Stimulated activated CD8-positive, alpha-beta memory T cell treated with anti-CD3 and anti-CD28 coated beads, Interleukin-12 subunit alpha, Interleukin-12 subunit beta, amount 100 ng/mL, for 4 hours (primary cell): ENCODE data around the gene CMTM8.
"Not testable (repeated sequence)": the region's sequence is repeated elsewhere in the genome, so short reads cannot be mapped to it uniquely, and the experiment has no call there.

Experiments
- DNase-seq: peaks from one replicate; pipeline ENCODE4 v3.0.0-alpha.2; 2020; ENCODE audit warnings: low read depth

CMTM8 gene

DNA sequence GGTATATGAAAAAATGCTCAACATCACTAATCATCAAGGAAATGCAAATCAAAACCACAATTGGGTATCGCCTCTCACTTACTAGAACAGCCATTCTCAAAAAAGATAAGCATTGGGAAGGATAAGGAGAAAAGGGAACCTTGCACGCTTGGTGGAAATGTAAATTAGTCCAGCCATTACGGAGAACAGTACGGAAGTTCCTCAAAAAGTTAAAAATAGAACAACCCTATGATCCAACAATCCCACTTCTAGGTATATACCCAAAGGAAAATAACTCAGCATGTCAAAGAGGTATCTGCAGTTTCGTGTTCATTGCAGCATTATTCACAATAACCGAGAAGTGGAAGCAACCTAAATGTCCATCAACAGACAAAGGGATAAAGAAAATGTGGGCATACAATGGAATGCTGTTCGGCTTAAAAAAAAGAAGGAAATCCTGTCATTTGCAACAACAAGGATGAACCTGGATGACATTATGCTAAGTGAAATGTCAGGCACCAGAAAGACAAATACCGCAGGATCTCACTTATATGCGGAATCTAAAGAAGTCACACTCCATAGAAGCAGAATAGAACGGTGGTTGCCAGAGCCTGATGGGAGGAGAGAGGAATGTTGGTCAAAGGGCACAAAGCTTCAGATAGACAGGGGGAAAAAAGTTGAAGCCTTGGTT, 141.5 kb downstream of the CMTM8 start:
- DNase-seq: no peak

DNA sequence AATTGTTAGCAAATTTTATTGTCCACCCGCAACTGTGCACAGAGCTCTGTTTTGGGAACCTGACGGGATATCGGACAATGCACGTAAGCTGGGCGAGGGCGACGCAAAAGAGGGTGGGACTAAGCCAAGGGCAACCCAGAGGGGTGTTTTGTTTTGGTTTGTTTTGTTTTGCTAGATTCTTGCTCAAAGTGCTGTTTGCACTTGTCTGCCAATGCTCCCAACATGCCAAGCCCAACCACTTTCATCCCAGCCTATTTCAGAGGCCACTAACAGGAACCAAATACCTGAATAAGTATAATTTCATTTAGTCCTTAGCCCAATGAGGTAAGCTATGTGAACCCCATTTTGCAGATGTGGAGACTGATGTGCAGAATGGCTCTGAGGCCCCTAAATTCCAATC, 143.4 kb downstream of the CMTM8 start:
- no peak for DNase-seq

DNA sequence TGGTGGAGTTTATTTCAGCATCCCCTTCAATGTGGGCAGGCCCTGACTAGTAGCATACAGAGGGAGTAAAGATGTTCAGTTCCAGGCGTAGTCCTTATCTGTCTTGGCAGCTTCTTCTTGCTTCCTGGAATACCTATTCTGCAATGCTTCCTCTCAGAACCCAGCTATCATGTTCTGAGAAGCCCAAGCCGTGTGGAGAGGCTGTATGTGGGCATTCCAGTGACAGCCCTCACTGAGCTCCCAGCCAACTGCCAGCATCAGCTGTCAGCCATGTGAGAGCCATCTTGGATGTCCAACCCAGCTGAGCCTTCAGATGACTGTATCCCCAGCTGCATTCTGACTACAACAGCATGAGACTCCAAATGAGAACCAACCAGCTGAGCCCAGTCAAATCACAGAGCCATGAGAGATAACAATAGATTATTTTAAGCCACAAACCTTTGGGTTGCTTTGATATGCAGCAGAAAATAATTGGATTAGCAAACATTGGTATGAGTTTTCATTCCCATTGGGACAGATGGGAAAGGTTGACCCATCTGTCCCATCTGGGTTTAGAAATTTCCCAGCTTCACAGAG, 144.7 kb downstream of the CMTM8 start:
- DNase-seq: no peak

DNA sequence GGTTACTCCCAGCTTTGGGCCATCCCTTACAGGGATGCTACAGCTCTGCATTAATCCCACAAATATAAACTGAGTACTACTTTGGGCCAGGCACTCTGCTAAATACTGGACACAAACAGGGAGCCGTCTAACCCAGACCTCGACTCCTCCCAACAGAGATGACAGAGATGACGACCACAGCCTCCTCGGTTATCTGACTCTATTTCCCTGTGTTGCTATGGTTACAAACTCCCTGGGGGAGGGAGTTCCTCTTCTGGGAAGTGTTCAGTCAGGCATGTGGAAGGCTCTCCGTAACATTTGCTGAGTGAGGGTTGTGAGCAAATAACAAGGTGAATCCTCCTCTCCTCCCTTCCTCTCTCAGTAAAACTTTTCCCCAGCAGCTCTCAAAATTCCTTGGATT, 146.5 kb downstream of the CMTM8 start:
- DNase-seq: no peak

DNA sequence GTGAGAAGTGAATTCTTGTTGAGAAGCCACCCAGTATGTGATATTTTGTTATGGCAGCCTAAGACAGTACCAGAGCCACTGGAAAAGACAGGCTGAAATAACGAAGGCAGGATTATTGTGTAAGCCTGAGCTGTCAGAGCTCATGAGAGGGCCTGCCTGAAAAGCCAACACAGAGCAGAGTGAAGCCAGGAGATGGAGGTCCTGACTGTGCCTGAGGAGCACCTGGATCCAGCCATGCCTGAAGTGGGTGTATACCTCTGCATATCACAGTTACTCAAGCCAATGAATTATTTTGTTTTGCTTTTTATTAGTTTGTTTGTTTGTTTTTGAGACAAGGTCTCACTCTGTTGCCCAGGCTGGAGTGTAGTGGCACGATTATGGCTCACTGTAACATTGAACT, 149.0 kb downstream of the CMTM8 start:
- DNase-seq: no peak

DNA sequence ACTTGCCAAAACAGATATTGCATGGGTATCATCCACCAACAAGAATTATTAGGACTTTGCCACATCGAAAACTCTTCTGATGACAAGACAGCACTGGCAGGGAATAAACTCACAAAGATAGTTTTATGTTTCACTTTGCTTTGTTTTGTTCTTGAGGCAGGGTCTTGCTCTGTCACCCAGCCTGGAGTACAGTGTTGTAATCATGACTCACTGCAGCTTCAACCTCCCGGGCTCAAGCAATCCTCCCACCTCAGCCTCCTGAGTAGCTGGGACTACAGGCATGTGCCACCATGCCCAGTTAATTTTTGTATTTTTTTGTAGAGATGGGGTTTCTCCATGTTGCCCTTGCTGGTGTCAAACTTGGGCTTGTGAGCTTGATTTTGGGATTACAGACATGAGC, 151.1 kb downstream of the CMTM8 start:
- not testable (repeated sequence) for DNase-seq

DNA sequence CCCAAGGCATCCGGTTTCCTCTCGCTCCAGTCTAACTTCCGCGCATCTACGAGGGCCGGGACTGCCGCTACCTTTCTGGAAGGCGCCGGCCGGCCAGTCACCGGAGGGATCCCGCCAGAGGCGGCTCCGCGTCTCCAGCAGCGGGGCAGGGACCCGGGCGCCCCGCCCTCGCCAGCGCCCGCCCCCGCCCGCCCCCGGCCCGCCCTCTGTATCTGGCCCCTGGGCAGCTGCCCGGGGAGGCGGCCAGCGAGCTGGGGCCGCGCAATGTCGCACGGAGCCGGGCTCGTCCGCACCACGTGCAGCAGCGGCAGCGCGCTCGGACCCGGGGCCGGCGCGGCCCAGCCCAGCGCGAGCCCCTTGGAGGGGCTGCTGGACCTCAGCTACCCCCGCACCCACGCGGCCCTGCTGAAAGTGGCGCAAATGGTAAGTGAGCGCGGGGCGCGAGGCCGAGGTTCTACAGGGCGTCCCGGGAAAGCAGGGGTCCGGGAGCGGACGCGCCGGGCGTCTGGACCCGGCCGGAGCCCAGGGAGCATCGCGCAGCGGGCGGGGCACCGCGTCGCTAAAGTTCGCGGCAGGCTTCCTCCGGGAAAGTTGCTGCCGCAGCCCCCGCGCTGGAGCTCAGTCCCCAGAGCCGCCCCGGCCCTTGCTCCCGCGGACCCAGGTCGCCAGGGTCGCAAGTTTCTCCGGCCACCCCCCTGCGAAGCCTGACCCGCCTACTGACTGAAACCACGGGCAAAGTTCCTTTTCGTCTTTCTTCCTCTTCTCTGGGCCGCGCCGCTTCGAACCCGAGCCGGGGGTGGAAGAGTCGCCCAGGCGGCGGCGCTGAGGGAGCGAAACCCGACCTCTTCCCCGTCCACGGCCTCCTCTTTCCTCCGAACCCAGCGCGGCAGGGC, 153.4 kb downstream of the CMTM8 start, which contains the start of gene CMTM7:
Gene CMTM7 (plus strand): TSS at position 211 of the 893 bp plus-strand sequence. CDS start 54 bp downstream, at position 265.
- peak; percentile 28 for DNase-seq

DNA sequence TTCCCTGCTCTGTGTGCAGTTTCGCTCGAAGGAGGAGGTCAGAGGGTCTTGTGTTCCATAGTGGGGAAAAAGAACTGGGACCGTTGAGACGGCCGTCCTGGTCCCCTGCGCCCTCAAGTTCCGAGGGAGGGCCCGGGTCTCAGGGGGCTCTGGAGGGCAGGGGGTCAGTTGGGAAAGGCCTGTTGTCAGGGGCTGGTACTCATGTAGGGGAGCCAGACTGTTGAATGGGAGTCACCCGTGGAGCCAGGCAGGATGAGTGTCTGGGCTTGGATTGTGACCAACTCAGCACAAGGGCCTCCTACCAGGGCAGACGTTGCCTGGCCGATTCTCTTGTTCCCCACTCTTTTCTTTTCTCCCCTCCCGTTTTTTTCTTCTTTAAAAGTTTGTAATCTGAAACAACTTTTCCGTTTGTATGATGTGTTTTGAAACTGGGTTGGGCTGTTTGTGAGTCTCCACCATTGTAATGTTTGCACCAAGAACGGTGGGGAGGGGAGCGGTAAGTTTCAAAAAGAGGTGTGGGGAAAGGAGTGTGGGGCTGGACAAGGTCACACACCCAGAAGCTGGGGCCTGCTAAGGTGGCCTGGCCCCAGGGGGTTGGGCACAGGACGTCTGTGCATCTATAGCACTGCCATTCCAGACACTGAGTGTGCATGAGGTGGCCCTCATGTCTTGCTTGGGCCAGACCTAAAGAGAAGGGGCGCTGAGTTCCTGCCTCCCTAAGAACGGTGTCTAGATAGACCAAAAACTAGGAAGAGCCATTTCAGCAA, 154.2 kb downstream of the CMTM8 start:
- DNase-seq: no peak

DNA sequence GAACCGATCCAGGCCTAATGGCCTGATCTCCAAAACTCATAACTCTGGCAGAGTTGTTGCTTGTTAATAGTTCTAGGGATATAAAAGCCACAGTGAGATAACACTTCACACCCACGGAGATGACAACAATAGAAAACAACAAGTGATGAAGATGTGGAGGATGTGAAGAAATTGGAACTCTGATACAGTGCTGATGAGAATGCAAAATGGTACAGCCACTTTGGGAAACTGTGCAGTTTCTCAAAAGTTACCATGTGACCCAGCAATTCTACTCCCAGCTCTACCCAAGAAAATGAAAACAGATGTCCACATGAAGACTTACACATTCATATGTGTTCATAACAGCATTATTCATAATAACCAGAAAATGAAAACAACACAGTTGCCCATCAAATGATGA, 157.0 kb downstream of the CMTM8 start:
- DNase-seq: no peak

DNA sequence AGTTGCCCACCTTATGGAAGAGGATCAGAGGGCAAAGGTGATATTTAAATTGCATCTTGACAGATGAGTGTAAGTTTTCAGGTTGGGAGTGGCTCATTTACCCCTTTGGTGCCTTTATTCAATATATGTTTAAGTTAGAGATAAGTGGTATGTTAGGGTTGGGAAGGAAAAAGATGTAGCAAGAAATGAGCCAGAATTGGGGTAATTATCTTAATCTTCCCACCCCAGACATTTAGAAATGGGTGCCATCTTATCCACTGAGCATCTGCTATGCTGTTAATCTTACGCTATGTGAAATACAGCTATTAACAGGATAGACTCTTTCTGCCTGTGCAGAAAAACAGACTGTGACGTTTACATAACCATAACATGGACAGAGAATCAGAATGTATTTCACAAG, 159.5 kb downstream of the CMTM8 start:
- DNase-seq: no peak

DNA sequence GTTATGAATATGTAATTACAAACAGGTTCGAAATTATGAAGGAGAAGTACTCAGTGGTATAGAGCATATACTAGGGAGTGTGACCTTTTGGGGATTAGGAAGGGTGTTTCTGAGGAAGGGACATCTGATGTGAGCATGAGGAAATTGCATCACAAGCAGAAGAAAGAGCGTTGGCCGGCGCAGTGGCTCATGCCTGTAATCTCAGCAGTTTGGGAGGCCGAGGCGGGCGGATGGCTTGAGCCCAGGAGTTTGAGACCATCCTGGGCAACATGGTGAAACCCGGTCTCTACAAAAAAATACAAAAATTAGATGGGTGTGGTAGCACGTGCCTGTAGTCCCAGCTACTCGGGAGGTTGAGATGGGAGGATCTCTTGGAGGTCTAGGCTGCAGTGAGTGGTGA, 160.1 kb downstream of the CMTM8 start:
- no peak for DNase-seq

DNA sequence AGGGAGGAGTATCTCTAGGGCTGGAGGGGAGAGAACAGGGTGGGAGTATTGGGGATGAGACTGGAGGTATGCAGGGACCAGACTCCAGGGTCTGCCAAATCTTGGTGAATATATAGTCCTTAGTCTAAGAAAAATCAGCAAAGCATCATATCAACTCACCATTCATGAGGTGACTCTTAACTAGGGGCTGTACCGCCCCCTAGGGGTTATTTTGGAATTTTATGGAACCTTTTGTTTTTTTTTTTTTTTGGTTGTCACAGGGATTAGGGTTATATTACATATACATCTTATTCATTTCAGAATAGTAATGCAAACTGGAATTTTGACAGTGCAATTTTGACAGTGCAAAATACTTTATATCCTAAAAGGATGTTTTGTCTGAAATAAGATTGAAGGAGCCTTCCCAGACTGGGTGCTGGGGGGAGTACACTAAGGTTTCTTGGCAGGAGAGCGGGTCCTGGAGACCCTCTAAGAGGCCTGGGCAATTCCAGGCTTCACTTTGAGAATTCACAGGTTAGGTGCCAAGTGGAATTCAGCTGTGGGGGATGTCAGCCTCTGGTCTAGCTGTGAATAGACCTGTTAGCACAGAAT, 160.6 kb downstream of the CMTM8 start:
- DNase-seq: no peak

DNA sequence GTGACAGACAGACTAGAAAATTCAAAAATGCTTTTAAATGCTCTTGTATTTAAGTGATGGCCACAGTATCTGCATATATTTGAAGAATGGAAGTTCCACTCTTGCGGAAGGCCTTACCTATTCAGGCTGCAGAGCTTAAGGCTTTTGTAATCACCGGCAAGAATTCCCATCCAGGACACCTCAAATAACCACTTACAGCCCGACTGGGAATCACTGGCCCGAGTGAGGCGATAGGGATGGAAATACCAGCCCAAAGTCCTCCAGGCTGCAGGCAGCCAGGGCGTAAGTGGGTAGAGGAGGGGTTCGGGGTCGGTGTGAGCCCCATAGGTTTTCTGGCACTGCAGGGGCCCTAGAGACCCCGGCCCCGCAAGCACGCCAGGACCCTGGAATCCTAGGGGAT, 162.6 kb downstream of the CMTM8 start:
- DNase-seq: no peak

DNA sequence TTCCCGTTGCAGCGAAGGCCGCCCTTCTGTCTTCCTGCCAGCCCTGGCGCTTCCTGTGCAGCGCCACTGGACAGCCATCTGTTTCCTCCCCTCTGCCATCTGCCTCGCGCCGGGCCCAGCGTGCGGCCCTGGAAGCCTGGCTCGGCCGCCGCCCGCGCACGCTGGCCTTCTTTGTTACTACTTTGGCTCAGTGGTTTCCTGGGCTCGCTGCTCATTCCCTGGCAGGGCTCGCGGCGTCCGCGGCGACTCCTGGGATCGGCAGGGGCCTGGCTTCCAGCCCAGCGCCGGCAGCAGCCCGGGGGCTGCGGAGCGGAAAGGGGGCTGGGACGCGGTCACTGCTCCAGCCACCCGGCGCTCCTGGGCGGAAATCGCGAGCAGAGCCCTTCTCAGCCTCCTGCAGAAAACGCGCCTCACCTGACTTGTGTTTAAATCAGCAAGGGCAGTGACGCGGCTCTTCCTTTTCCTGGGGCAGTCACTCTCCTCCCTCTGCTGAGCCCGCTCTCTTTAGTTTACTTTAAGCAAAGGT, 163.1 kb downstream of the CMTM8 start:
- peak; percentile 24 for DNase-seq

DNA sequence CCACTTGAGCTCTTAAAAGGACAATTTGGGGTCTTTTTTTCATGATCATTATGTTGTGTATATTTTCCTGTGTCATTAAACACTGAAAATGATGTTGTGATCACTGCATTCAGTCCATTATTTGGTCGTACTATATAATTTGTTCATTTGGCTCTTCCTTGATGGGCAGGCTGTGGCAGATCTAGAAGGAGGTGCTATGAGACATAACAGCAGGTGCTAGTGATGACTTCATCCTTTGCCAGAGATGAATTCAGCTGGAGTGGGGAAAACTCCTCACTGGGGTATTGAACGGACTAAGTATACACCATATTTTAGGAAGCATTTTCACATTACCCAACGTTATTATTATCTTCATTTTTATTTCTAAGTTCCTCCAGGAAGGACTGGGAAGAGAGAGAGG, 165.2 kb downstream of the CMTM8 start:
- DNase-seq: no peak

DNA sequence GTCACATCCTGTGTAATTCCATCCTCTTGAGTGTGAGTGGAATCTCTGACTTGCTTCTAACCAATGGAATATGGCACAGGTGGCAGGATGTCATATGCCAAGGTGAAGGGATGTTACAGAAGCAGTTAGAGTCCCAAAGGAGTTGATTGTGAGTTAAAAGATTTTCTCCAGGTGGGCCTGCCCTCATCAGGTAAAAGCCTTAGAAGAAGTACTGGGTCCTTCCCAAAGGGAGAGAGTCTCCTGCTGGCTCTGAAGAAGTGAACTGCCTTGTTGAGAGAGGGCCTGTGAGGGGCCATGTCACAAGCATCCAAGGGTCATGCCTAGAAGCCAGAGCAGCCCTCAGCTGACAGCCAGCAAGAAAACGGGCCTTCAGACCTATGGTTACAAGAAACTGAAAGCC, 166.2 kb downstream of the CMTM8 start:
- DNase-seq: no peak

DNA sequence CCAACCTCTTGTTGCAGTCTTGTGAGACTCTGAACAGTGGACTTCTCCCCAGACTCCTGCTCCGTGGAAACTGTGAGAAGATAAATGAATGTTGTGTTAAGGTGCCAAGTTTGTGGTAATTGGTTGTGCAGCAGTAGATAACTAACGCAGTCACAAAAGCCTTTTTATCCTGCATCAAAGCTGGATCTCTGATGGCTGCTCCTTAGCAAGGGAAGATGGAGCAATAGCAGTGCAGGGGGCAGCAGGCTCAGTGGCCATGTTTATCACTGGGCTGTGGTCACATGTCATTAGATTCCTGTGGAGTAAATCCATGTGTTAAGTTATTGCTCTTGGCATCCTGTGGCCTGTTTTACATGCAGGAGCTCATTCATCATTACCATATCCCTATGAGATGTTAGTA, 166.7 kb downstream of the CMTM8 start:
- DNase-seq: no peak

DNA sequence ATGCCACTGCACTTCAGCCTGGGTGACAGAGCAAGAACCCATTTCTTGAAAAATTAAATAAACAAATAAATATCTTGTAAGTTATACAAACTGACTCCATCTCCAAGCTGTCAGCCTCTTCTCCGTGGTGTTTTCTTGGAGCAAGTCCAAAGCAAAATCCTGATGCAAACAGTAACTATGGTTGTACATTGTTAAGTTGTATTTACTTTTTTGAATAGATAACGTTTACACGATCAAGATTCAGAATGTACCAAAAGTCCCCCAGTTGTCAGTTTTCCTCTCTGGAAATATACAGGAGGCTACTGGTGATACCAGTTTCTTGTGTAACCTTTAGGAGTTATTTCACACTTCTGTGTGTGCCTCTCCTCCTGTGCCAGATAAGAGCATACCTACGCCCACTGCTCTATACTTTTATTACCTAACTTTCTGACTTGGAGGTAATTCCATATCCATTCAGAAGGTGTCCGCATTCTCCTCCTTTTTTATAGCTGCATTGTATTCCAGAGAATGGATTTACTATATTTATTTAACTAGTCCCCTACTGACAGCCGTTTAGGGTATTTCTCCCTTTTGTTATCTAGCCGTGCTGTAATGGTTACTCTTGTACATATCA, 167.3 kb downstream of the CMTM8 start:
- no peak for DNase-seq

DNA sequence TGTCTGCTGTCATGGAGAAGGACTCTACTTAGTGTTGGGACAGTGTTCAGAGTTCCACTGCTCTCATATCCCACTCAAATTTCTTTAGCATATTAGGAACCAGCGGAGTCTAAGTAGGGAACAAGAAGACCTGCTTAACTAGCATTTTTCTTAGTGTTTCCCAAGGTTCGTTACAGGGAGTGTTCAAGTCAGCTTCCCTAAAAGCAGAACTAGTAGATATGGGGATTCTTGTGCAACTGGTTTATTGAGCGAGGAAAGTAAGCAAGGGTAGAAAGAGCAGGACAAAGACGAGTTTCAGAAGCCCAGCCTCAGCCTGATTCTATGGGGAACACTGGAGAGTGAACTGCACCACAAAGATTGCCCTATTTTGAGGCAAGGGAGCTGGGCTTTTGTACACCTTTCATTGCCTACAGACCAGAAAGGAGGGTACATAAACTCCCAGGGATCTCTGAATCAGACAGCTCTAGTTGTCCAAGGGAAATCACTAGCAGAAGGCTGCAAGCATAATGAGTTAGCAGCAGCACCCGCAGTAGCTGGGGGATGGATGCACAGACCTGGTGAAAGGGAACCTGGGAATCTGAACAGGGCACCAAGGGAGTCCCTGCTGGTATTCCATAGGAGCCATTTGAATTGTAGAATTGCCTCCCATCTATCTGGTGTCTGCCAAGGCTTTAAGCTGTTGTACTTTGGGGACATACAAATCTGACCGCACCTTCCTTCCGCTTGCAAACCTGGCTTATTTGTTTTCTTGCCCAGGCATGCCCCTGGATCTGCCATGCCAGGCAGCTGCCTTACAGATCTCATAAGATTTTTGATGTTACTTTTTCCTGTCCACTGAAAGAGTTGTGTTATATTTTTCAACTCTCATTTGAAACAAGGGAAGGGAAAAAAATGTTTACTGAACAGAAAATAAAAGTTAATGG, 168.3 kb downstream of the CMTM8 start:
- DNase-seq: no peak
